ENCODE measurements around the gene CDH9.
A peak's percentile ranks its signal among the peaks of the same experiment; 100 is the strongest.

Gene CDH9

GRCh38 chr5:27038476-27038875 lies at the start of gene CDH9:
CDH9 (minus strand) TSS chr5:27038586; CDS start chr5:26988333, 50,253 bp downstream.
- TF ChIP-seq CTCF (IDR thresholded peaks at IDR 0.05; ENCODE audit: low read length, missing control alignments), result no peak
- no peak for DNase-seq (ENCODE audit: low read depth)
- peak within 1 kb of the TSS; percentile 16 for H3K4me3 ChIP-seq (replicated peaks; ENCODE audit: low read depth, low read length)

- no peak for TF ChIP-seq CTCF (IDR thresholded peaks at IDR 0.05; ENCODE audit: low read length, missing control alignments)
- H3K4me3 ChIP-seq (replicated peaks; ENCODE audit: low read depth, low read length), result no peak overlapping the region
These were observed 49.4 kb upstream of the CDH9 start for GRCh38 chr5:27087747-27088146.

GRCh38 chr5:27083449-27084415 lies 45.3 kb upstream of the CDH9 start:
- no peak overlapping the region for H3K4me3 ChIP-seq (replicated peaks; ENCODE audit: low read depth, low read length)
- peak; percentile 20 for DNase-seq (ENCODE audit: low read depth)
- no peak for TF ChIP-seq CTCF (IDR thresholded peaks at IDR 0.05; ENCODE audit: low read length, missing control alignments)

More at GRCh38 chr5:27087747-27088146, 49.4 kb upstream of the CDH9 start:
- DNase-seq (ENCODE audit: low read depth), result no peak

GRCh38 chr5:27080147-27080546 lies 41.8 kb upstream of the CDH9 start:
- no peak overlapping the region for H3K4me3 ChIP-seq (replicated peaks; ENCODE audit: low read depth, low read length)
- no peak for DNase-seq (ENCODE audit: low read depth)
- TF ChIP-seq CTCF (IDR thresholded peaks at IDR 0.05; ENCODE audit: low read length, missing control alignments), result no peak

GRCh38 chr5:27062451-27062850 lies 24.1 kb upstream of the CDH9 start:
- TF ChIP-seq CTCF (IDR thresholded peaks at IDR 0.05; ENCODE audit: low read length, missing control alignments), result no peak
- H3K4me3 ChIP-seq (replicated peaks; ENCODE audit: low read depth, low read length), result no peak overlapping the region
- DNase-seq (ENCODE audit: low read depth), result no peak

GRCh38 chr5:27048510-27048909 lies 10.1 kb upstream of the CDH9 start:
- TF ChIP-seq CTCF (IDR thresholded peaks at IDR 0.05; ENCODE audit: low read length, missing control alignments), result no peak
- H3K4me3 ChIP-seq (replicated peaks; ENCODE audit: low read depth, low read length), result no peak overlapping the region

More at GRCh38 chr5:27048510-27048909, 10.1 kb upstream of the CDH9 start:
- no peak for DNase-seq (ENCODE audit: low read depth)
